CD4-positive, alpha-beta T cell (primary cell): ENCODE results near the gene GAS7. TPM values are rescaled to one million over a fixed set of nuclear protein-coding genes. Genes with fewer than 3 reads are reported as not detected.

ENCODE experiments used
- ATAC-seq: fragments of 200-7000 bp; cut with Tn5 transposase; one replicate; pipeline ENCODE4 v1.10.0; 2022; ENCODE audit warnings: mild to moderate bottlenecking; ENCODE audit not compliant: poor library complexity
- CTCF ChIA-PET: fragments of 350-600 bp; sonication (Branson Sonifier 250); formaldehyde crosslinking; loops from one replicate; lab custom pipeline; 2021; ENCODE audit warnings: antibody characterized with exemption, inconsistent platforms; lab: Charles Lee
- POLR2A ChIA-PET: fragments of 350-600 bp; sonication (Branson Sonifier 250); formaldehyde crosslinking; loops from one replicate; lab custom pipeline; 2021; ENCODE audit warnings: antibody characterized with exemption, inconsistent platforms; lab: Charles Lee
- DNase-seq, 14 experiments: peaks; one replicate each; pipeline ENCODE4 v3.0.0-alpha.2; 2013 to 2020; ENCODE audit warnings: mixed read lengths in 2 of 14
- H3K27ac ChIP-seq, 2 donors: one replicate each; pipeline versions ENCODE4 v1.5.1 to v1.7.0; 2013; ENCODE audit warnings: low read length in 2 of 2, low read depth in 1 of 2, mild to moderate bottlenecking in 1 of 2
- H3K27me3 ChIP-seq, 2 experiments: 1 replicate in 1 of 2; 2 replicates in 1 of 2; pipeline versions ENCODE4 v1.6.1 to v1.7.0; 2013; ENCODE audit warnings: low read length in 2 of 2, control low read depth in 1 of 2, mild to moderate bottlenecking in 1 of 2, moderate library complexity in 1 of 2; ENCODE audit not compliant: insufficient read depth in 2 of 2, control insufficient read depth in 1 of 2
- H3K36me3 ChIP-seq: one replicate; pipeline ENCODE4 v1.6.1; 2013; ENCODE audit warnings: low read length, control low read depth; ENCODE audit not compliant: insufficient read depth
- H3K4me1 ChIP-seq: one replicate; pipeline ENCODE4 v1.6.1; 2013; ENCODE audit warnings: low read length, control low read depth; ENCODE audit not compliant: insufficient read depth
- H3K4me3 ChIP-seq: one replicate; pipeline ENCODE4 v1.5.1; 2013; ENCODE audit warnings: mild to moderate bottlenecking, low read length, moderate library complexity
- H3K9me3 ChIP-seq, 2 experiments: 1 replicate in 1 of 2; 2 replicates in 1 of 2; pipeline versions ENCODE4 v1.6.1 to v1.7.0; 2013; ENCODE audit warnings: low read length in 2 of 2, mild to moderate bottlenecking in 2 of 2, control low read depth in 1 of 2, moderate library complexity in 1 of 2; ENCODE audit not compliant: control insufficient read depth in 1 of 2, insufficient read depth in 1 of 2
- H3K27ac Mint-ChIP-seq: one replicate; pipeline ENCODE4 v1.8.0; 2020; ENCODE audit warnings: mixed read lengths
- H3K27me3 Mint-ChIP-seq: one replicate; pipeline ENCODE4 v1.8.0; 2021; ENCODE audit warnings: mixed read lengths
- H3K36me3 Mint-ChIP-seq: one replicate; pipeline ENCODE4 v1.8.0; 2021; ENCODE audit warnings: low read depth, mixed read lengths
- H3K4me1 Mint-ChIP-seq: one replicate; pipeline ENCODE4 v1.8.0; 2021; ENCODE audit warnings: low read depth, mixed read lengths
- H3K4me3 Mint-ChIP-seq: one replicate; pipeline ENCODE4 v1.8.0; 2020; ENCODE audit warnings: mild to moderate bottlenecking, mixed read lengths
- H3K9me3 Mint-ChIP-seq: one replicate; pipeline ENCODE4 v1.8.0; 2020; ENCODE audit warnings: mixed read lengths
- intact Hi-C, 2 experiments: fragments of 100-400 bp; cut with DNase I in 1 of 2; cut with micrococcal nuclease in 1 of 2; formaldehyde crosslinking; loops; one replicate each; pipeline versions ENCODE4 v1.15.1 to v1.9.0; 2023 to 2025; cut with DNase I, micrococcal nuclease
- total RNA-seq, 174 experiments: library from RNA in 2 of 174; stranded (reverse) in 2 of 174; gene quantifications; one replicate each; pipeline ENCODE4 v1.2.3 and lab custom pipeline; 2021 to 2026
- TF ChIP-seq, protein P1 (sequence below): fragments of 200-600 bp; IDR thresholded peaks from one replicate; pipeline ENCODE4 v1.8.0; 2022; ENCODE audit warnings: antibody characterized with exemption, mild to moderate bottlenecking

The GAS7 gene
- total RNA-seq, 2 experiments from 2014 or later, result 1.8 to 3.4 TPM

GRCh38 chr17:10241781-10242180 lies 43.4 kb upstream of the GAS7 start:
- Mint-ChIP-seq H3K27me3 (peaks cover 8% of the 10 kb centered on the region), H3K36me3 (no peaks in the 10 kb centered on the region), H3K4me3 (no peak overlapping the region), H3K9me3 (peaks cover 3% of the 10 kb centered on the region), H3K4me1 (no peaks in the 10 kb centered on the region), H3K27ac (no peak overlapping the region)
- peaks cover 0 to 6% of the 10 kb centered on the region in 2 experiments for H3K9me3 ChIP-seq
- no peak overlapping the region for H3K27ac ChIP-seq
- no peaks in the 10 kb centered on the region for H3K36me3 ChIP-seq
- no peak for ATAC-seq
- H3K4me3 ChIP-seq, result no peak overlapping the region
- peaks cover 0 to 4% of the 10 kb centered on the region in 2 experiments for H3K27me3 ChIP-seq
- ChIA-PET POLR2A (no interaction called here), CTCF (no interaction called here)
- no peaks in the 10 kb centered on the region for H3K4me1 ChIP-seq
- TF ChIP-seq, protein P1, sequence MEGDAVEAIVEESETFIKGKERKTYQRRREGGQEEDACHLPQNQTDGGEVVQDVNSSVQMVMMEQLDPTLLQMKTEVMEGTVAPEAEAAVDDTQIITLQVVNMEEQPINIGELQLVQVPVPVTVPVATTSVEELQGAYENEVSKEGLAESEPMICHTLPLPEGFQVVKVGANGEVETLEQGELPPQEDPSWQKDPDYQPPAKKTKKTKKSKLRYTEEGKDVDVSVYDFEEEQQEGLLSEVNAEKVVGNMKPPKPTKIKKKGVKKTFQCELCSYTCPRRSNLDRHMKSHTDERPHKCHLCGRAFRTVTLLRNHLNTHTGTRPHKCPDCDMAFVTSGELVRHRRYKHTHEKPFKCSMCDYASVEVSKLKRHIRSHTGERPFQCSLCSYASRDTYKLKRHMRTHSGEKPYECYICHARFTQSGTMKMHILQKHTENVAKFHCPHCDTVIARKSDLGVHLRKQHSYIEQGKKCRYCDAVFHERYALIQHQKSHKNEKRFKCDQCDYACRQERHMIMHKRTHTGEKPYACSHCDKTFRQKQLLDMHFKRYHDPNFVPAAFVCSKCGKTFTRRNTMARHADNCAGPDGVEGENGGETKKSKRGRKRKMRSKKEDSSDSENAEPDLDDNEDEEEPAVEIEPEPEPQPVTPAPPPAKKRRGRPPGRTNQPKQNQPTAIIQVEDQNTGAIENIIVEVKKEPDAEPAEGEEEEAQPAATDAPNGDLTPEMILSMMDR, result no peak
- intact Hi-C loops, result no loop called here
- no peak for DNase-seq

DNA sequence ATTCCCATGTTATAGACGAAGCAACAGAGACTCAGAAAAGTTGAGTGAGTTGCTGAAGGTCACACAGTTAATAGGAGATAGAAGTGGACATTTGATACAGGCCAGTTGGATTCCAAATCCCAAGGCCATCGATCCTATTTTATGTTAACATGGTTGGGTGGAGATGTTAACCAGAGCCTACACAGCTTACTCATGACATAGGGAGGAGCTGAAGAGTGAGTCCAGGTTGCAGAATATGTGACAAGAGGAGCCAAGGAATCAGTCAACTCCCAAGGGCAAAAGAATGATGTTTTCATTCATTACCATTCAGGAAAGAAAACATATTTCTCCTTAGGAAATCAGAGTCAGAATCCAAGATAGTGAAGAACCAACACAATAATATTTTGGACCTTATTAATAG lies 40.3 kb upstream of the GAS7 start:
- Mint-ChIP-seq H3K4me1 (no peaks in the 10 kb centered on the region), H3K9me3 (peaks cover 3% of the 10 kb centered on the region), H3K4me3 (no peak overlapping the region), H3K27ac (no peak overlapping the region), H3K27me3 (peaks cover 4% of the 10 kb centered on the region), H3K36me3 (no peaks in the 10 kb centered on the region)
- DNase-seq (no peak), ATAC-seq (no peak)
- no peak overlapping the region for H3K4me3 ChIP-seq
- H3K27ac ChIP-seq, result no peak overlapping the region
- TF ChIP-seq, protein P1, result no peak
- H3K36me3 ChIP-seq, result no peaks in the 10 kb centered on the region
- peaks cover 0 to 4% of the 10 kb centered on the region in 2 experiments for H3K27me3 ChIP-seq
- POLR2A ChIA-PET, result no interaction called here
- CTCF ChIA-PET, result no interaction called here
- intact Hi-C loops, result no loop called here
- H3K9me3 ChIP-seq, result peaks cover 0 to 10% of the 10 kb centered on the region in 2 experiments
- no peaks in the 10 kb centered on the region for H3K4me1 ChIP-seq

DNA sequence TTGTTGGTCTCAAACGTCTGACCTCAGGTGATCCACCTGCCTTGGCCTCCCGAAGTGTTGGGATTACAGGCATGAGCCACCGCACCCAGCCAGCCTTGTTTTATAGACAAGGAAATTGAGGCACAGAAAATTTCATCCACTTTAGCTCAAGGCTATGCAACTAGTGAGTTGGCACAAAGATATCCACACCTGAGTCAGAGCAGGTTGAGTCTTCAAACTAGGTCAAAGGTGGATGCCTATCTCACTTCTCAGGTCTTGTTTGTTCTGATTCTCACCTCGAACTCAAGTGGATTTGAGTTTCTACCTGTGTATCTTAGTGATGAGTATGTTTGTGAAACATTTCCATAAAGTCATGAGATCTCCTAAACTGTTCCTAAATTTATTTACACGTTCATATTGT lies 35.6 kb upstream of the GAS7 start:
- ATAC-seq (no peak), DNase-seq (no peak)
- TF ChIP-seq, protein P1, result no peak
- no peaks in the 10 kb centered on the region for H3K36me3 ChIP-seq
- CTCF ChIA-PET, result no interaction called here
- Mint-ChIP-seq H3K4me1 (no peaks in the 10 kb centered on the region), H3K36me3 (no peaks in the 10 kb centered on the region), H3K9me3 (peaks cover 3% of the 10 kb centered on the region), H3K4me3 (no peak overlapping the region), H3K27ac (no peak overlapping the region), H3K27me3 (peaks cover 4% of the 10 kb centered on the region)
- POLR2A ChIA-PET, result no interaction called here
- H3K27me3 ChIP-seq, result peaks cover 0 to 4% of the 10 kb centered on the region in 2 experiments
- H3K27ac ChIP-seq, result no peak overlapping the region
- H3K9me3 ChIP-seq, result peaks cover 4 to 10% of the 10 kb centered on the region in 2 experiments
- no peak overlapping the region for H3K4me3 ChIP-seq
- intact Hi-C loops, result no loop called here
- H3K4me1 ChIP-seq, result no peaks in the 10 kb centered on the region
